Embryonic facial prominence (tissue), 1 donor: Measurements from ENCODE around the gene HRK.
"Not testable (repeated sequence)": the region's sequence is repeated elsewhere in the genome, so short reads cannot be mapped to it uniquely, and the experiment has no call there.

ENCODE experiments used
- DNase-seq: peaks from one replicate; pipeline ENCODE4 v3.0.0-alpha.2; 2016; ENCODE audit errors: extremely low spot score

The HRK gene

GRCh38 chr12:116818948-116819832 is 62.1 kb downstream of the HRK start:
- DNase-seq = peak; percentile 79

GRCh38 chr12:116818341-116818856 is 62.8 kb downstream of the HRK start:
- DNase-seq = peak; percentile 8

GRCh38 chr12:116814766-116815165 is 66.5 kb downstream of the HRK start:
- not testable (repeated sequence) for DNase-seq

- DNase-seq = no peak
Observed at GRCh38 chr12:116813271-116814041, 67.8 kb downstream of the HRK start.

- DNase-seq = no peak
Observed at GRCh38 chr12:116812238-116812637, 69.0 kb downstream of the HRK start.

GRCh38 chr12:116808113-116809105 is 72.8 kb downstream of the HRK start:
- no peak for DNase-seq

- no peak for DNase-seq
Observed at GRCh38 chr12:116807546-116807945, 73.7 kb downstream of the HRK start.

- DNase-seq = no peak
Observed at GRCh38 chr12:116806845-116807440, 74.3 kb downstream of the HRK start.
